ENCODE results near the gene MGME1.

- TF ChIP-seq KAT7 (CRISPR knock-in tag; IDR thresholded peaks at IDR 0.05; ENCODE audit: borderline replicate concordance) = no peak
- no peak for TF ChIP-seq CTCF (IDR thresholded peaks at IDR 0.05)
- no peak for TF ChIP-seq SP1 (CRISPR knock-in tag; conservative IDR thresholded peaks at IDR 0.05)
- TF ChIP-seq NR1H2 (CRISPR knock-in tag; IDR thresholded peaks at IDR 0.05) = no peak
- no peak for TF ChIP-seq ATF3 (CRISPR knock-in tag; conservative IDR thresholded peaks at IDR 0.05)
- TF ChIP-seq JUN (CRISPR knock-in tag; IDR thresholded peaks at IDR 0.05) = no peak
- no peak for TF ChIP-seq NR3C1 (CRISPR knock-in tag; conservative IDR thresholded peaks at IDR 0.05; ENCODE audit: low read depth)
- no peak for TF ChIP-seq MLX (CRISPR knock-in tag; IDR thresholded peaks at IDR 0.05)
- no peak for TF ChIP-seq PRDM15 (CRISPR knock-in tag; IDR thresholded peaks at IDR 0.05)
- no peak for TF ChIP-seq NFE2L1 (CRISPR knock-in tag; IDR thresholded peaks at IDR 0.05)
- TF ChIP-seq NFYB (CRISPR knock-in tag; conservative IDR thresholded peaks at IDR 0.05; ENCODE audit: low read depth) = no peak
Measured at GRCh38 chr20:17959257-17959627, 9.6 kb upstream of the MGME1 start.
